ELF-1 (cell line): Measurements from ENCODE around the gene CHAT.
"Not testable (repeated sequence)": the region's sequence is repeated elsewhere in the genome, so short reads cannot be mapped to it uniquely, and the experiment has no call there.

Experiments
- DNase-seq: peaks from one replicate; pipeline ENCODE4 v3.0.0-alpha.2; 2016; ENCODE audit warnings: low read depth, low spot score

Gene CHAT

DNA sequence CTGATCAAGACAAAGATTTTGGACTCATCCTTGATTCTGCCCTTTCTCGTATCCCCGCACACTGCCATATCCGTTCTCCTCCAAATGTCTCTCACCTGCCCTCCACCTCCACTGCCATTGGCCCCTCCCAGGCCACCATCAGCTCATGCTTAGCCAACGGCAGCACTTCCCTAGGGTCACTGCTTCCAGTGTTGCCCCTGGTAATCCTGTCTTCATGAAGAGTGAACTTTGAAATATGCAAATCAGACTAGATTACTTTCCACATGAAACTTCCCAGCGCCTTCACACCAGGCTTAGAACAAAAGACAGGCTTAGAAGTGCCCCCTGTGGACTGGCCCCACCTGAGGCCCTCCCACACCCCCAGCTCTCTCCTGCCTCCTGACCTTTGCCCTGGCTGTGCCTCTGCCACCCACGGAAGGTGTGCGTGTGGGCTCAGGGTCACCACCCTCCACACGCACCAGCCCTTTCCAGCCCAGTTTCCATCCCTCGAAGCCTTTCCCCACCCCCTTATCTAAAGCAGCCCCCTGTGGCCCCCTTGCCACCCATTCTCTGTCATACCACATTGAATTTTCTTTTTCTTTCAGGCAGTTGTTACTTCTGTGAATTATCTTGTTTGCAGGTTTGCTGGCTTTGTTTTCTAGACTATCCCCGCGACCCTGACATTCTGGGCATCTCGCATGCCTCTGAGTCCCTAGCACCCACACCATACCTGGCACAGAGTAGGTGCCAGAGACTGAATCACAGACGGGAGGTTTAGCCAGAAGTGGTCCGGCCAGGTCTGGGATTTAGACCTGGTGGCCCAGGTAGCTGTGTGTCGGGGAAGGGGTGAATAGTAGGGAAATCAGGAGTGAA lies 38.8 kb downstream of the CHAT start:
- no peak for DNase-seq

DNA sequence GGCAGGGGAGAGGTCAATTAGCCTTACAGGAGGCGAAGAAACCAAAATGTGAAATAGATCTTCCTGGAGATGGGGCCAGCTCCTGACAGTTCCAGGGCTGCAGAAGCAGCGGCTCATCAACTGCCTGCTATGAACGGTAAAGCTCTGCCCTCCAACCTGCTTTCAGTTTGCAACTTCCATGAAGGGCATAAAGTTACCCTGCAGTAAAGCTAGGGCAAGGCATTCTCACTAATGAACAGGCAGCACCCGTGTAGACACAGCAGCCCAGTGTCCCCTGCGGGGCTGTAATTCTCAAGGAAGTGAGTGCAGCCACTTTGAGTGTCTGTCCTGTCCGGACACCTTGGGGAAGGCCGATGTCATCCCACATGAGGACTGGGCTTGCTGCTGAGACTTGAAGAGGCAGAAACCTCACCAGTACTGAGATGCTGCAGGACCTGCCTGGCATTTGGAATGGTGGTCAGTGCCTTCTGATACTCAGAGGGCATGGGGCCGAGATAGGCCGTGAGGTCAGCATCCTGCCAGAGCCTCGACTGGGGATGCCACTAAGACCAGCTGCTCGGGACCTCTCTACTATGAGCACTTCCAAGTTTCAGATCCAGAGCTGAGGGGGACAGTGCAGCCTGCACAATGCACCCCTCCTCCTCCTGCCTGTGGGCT lies 39.6 kb downstream of the CHAT start:
- no peak for DNase-seq

DNA sequence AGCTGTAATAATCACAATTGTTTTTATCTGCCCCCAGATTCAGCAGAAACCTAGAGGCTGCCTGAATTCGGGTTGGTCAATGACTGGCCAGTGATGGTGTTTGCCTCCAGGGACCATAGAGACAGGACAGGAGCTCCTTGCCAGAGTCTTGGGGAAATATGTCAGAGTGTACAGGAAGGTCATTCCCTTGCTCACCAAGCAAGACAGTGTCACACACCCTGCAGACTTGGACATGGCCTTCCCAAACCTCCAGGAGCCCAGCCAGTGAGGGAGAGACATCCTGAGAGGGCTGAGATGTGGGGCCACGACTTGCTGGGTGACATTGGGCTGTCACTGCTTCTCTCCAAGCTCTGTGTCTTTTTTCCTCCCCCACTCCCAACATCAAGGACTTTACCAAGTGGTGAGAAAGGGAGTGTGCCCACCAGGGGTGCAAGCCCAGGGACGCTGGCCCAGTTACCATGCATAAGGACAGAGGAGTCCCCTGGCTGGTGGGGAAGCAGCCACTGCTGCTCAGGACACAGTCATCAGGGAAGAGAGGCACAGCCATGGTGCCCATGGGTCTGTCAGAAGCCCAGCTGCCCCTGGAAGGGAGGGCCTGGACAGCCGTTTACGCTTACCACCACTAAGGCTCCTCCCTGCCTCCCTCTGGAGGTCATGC lies 40.3 kb downstream of the CHAT start:
- DNase-seq: no peak

DNA sequence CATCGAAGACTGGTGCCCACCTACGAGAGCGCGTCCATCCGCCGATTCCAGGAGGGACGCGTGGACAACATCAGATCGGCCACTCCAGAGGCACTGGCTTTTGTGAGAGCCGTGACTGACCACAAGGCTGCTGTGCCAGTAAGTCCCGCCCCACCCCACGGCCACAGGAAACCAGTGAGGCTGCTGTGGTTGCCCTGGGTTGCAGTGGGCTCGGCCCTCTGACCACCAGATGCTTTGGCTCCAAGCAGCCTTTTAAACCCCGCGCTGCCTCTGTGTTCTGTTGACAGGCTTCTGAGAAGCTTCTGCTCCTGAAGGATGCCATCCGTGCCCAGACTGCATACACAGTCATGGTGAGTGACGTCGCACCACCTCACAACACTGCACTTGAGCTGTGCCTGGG lies 41.3 kb downstream of the CHAT start:
- no peak for DNase-seq

DNA sequence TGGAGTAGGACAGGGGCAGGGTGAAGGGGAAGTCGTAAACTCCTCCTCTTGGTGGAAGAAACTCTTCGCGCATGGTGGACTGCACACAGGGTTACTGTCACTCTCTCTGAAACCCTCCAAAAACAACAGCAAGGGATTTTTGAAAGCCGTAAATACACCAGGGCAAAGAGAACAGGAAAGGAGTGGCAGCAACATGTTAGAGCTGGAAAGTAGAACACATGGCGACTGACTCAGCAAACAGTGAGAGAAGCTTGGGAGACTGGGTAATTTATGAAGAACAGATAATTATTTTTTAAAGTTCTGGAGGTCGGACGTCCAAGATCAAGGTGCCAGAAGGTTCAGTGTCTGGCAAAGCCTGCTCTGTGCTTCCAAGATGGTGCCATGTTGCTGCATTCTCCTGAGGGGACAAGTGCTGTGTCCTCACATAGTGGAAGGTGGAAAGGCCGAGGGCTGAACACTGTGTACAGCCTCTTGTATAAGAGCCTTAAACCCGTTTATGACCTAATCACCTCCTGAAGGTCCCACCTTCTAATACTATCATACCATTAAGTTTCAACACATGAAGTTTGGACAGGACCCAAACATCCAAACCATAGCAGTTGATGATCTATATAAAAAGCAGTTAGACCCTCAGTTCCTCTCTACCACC lies 43.1 kb downstream of the CHAT start:
- DNase-seq: no peak

DNA sequence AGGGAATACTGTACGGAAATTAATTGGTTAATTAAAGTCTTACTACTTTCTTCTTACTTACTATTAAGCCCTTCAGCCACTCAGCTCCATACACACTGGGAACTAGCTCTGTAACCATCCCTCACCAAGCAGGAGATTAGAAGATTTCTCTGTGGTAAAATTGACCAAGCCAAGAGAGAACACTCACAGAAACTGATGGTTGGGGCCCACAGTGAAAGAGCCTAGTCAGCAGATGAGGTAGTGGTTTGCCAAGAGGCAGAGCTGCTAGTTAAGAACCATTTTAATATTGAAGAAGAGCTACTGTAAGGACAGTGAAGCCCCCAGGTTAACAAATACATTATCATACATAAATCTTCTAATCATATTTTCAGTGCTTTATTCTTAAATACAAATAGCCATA lies 43.8 kb downstream of the CHAT start:
- no peak for DNase-seq

DNA sequence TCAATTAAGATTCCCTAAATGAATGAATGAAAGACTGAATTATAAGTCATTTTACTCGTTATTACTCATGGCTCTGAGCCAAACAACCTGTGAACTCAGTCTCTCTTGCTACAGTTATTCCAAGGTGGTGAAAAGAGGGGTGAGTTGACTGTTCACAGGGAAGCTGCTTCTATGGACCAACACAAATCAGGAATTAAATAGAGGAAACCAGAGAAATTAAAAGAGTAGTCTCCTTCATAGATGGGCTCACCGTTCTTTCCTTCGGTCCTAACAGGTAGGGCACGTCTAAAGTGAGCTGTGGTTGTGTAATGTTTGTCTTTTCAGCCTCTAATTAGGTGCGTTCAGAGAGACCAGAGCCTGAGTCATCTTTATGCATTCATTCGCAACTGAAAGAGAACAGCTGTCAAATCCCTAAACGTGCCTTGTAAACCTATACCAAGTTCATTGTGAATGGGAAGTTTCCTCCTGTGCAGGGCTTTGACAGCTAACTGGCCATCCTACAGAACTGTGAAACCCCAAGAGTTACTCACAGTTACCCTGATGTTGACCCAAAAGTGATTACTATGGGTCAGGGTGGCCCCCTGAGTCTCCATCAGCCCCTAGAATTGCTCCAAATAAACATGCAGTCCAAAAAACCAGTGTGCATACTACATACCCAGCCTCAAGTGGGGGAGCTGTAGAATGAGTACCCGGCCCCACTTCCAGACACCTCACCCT lies 47.5 kb downstream of the CHAT start:
- DNase-seq: no peak

DNA sequence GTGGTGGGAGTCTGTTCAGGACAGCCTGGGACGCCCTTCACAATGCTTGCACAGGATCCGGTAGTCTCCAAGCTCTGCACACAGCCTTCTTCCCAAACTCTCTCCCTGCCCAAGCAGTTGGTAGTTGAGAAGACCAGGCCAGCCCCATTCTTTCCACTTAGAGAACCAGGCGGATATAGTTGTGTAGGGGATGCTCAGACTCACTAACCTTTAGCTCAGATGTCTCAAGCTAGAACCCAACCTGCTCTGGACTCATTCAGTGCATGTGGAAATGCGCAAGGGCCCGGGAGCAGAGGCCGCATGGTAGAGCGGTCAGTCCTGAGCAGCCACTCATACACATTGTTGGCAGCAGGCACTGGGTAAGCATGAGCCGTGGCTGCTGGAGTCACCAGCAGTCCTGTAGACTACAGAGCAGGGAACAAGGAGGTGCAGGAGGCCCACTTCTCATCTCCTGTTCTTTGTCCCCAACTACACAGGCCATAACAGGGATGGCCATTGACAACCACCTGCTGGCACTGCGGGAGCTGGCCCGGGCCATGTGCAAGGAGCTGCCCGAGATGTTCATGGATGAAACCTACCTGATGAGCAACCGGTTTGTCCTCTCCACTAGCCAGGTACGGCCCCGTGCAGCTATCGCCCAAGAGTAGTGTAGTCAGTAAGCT lies 48.5 kb downstream of the CHAT start:
- DNase-seq: no peak

DNA sequence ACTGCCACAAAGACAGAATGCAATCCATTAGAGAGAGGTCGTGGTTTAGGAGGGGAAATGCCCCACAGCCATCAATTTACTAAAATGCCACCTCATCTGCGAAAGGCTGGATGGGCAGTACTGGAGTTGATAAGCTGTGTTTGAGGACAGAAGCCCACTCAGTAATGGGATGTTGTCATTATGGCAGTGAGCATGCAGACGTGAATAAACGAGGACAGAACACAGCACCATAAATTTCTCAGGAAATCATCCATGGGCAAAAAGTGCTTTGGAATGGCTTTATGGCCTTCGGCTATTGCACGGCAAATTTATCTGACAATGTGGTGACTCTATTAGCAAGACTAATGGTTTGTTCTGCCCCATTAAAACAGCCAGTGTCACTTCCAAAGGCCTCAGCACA lies 49.8 kb downstream of the CHAT start:
- DNase-seq: no peak

DNA sequence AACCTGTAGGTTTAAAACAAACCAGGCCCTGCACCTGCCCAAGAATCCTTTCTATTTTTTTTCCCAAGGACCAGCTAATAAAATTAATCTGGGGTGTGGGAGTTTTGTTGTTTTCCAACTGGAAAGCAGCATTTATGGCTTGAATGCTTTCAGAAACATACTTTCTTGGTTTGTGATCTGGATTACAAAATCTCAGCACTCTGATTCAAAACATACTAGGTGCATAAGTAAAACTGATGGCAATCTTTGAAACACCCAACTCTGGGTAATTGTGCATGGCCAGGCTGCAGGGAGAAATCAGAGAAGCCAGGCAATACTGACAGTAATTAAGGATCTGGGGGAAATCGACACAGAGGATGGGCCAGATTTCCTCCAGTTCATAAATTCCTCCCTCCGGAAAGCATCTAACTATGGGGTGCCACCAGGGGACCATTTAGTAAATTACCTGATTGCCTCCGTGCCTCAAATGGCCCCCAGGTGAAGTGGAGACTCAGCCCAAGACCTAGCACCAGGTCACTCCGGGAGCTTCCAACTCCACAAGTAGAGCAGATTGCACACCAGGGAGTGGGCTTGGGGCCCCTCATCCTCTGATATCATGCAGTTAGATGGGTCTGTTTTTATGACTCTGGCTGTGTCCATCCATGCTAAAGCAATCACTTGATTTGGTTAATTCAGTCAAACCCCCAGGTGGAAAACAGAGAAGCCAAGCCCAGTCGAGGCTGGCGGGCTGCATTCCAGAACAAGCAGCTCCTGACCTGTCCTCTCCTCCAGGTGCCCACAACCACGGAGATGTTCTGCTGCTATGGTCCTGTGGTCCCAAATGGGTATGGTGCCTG lies 50.4 kb downstream of the CHAT start:
- DNase-seq: no peak

DNA sequence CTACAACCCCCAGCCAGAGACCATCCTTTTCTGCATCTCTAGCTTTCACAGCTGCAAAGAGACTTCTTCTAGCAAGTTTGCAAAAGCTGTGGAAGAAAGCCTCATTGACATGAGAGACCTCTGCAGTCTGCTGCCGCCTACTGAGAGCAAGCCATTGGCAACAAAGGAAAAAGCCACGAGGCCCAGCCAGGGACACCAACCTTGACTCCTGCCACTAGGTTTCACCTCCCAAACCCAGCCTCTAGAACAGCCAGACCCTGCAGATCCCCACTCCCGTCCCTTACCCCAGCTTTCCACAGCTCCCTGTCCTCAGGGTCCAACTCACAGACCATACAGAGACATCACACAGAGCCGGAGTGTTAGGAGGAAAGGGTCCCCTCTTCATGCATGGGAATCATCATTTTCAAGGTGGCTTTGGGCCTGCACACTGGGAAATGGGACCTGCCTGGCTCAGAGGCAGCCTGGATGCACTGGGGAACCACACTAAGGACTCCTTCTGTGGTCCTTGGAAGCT lies 51.1 kb downstream of the CHAT start:
- no peak for DNase-seq

DNA sequence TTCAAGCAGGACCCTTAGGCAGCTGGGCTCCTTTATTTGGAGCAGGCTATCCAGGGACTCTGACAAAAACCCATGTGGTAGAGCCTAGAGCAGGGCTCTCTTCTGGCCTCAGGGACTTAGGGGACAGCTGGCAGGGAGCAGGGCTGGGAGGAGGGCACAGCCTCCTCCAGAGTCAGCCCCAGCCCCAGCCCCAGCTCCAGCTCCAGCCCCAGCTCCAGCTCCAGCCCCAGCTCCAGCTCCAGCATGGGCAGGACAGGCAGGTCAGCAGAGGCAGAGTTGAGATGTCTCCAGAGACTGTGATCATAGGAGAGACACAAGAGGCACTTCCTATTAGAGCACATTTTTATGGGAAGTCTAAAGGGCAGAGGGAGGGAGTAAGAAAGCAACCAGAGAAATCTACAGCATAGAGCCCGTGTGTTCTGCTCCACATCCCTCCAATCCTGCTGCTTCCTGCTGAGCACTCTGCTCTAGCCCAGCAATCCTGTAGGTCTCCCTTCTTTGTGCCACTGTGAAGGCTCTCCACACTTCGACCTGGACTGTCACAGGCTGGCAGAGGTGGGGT lies 52.3 kb downstream of the CHAT start:
- DNase-seq: no peak

DNA sequence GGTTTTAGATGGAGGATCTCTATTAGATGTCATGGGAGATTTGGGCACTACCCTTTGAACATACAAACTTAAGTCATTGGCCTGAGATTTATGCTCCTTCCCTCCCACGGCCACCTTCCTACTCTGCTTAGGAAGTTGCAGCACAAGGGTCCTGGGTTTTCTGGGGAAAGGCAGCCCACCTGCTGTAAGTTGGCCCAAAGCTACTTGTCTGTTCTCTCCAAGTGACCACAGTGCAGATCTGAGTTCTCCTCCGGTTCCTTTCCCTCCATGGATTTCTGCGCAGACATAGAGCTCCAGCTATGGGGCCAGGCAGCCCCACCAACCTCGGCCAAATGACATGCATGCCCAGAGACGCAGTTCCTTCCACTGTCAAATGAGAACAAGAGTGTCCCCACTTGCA lies 52.8 kb downstream of the CHAT start:
- DNase-seq: no peak

DNA sequence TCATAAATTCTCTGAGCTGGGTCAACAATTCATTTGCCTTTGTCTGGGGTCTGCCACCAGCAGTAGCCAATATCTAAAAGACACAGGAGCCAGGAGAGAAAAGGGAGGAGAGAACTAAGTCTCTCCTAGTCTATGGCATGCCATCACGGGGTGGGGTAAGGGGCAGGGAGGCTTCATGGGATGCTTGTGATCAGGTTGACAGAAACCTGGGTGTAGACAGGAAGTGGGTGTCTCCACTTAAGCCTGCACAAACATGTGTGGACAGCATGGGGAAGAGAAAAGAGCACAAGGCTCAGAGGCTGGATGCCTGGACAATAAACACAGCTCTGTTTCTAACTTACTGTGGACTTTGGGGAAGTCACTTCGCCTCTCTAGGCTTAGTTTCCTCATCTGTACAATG lies 54.2 kb downstream of the CHAT start:
- no peak for DNase-seq

DNA sequence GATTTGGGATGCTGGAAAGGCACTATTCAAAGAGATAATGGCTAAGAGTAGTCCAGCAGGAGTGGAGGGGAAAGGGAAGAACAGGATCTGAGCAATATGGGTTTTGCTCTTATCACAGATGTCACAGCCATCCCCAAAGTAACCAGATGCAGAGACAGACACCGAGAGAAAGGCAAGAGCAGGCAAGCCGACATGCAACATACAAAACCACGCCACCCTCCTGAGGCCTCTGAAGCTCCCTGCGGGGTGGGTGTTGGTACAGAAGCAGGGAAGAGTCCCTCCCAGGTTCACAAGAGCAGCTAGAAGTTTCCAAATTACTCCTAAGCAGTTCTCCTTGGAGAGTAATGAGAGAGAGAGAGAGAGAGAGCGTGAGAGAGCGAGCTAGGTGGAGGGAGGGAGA lies 54.8 kb downstream of the CHAT start:
- no peak for DNase-seq

DNA sequence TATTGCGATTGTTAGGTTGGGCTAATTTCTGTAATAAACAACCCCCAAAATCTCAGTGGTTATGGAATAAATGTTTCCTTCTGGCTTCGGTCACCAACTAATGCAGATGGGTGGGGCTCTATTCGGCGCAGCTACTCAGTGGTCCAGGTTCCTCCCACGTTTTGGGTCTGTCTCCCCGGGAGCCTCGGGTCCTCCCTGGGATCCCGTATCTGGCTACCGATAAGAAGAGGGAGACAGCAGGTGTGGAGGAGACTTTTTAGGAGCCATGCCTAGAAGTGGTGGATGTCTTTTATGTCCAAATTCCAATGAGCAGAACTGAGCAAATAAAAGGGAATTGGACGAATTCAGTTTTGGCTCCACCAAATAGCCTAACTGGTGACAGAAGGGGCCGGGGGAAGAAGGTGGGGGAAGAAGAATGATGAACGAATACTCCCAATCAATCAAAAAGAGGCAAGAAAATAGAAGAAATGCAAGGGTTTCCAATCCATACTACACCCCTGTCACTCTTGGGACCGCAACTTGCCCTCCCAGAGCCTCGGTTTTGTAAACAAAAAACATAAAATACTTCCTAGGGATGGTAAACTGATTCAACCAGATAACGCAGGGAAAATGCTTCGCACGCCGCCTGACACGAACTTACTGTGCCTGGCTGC lies 65.1 kb downstream of the CHAT start:
- DNase-seq: no peak

DNA sequence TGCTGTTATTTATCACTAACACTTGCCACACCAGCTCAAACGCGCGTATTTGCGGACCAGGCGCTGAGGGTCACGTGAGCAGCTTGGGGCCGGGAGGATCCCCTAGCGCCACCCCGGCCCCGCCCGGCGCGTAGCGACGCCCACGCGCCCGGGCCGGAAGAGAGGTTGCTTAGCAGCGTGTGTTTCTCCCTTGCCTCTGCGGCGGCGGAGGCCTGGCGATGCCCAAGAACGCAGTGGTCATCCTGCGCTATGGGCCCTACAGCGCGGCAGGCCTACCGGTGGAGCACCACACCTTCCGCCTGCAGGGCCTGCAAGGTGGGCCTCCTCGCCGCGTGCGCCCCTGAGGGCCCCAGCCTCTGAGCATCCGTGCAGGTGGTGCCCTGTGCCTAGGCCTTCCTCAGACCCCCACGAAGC lies 65.7 kb downstream of the CHAT start, which contains the start of gene C10orf53:
C10orf53 (plus strand) TSS at position 172 of the 414 bp plus-strand sequence; CDS start at position 219, 47 bp downstream.
- DNase-seq: peak; percentile 83

DNA sequence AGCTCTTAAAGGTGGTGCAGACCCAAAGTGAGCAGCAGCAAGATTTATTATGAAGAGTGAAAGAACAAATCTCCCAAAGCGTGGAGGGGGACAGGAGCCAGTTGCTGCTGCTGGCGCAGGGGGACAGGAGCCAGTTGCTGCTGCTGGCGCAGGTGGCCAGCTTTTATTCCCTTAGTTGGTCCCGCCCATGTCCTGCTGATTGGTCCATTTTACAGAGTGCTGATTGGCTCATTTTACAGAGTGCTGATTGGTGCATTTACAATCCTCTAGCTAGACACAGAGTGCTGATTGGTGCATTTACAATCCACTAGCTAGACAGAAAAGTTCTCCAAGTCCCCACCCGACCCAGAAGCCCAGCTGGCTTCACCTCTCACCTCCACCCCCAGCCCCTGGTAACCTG lies 68.6 kb downstream of the CHAT start:
- DNase-seq: not testable (repeated sequence)

DNA sequence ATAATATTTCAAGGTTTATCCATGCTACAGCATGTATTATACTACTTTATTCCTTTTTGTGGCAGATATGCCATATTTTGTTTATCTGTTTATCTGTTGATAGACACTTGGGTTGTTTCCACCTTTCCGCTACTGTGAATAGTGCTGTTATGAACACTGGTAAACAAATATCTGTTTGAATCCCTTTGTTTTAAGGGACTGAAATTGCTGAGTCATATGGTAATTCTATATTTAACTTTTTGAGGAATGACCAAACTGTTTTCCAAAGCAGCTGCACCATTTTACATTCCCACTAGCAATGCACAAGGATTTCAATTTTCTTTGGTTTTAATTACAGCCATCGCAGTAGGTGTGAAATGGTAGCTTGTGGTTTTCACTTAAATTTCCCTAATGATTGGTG lies 69.0 kb downstream of the CHAT start:
- DNase-seq: no peak
